Measurements from ENCODE around the gene RHD. TPM values are rescaled to one million over a fixed set of nuclear protein-coding genes. Genes with fewer than 3 reads are reported as not detected.

Gene RHD
- total RNA-seq, 1 experiment from 2014 or later: 1.3 TPM

DNA sequence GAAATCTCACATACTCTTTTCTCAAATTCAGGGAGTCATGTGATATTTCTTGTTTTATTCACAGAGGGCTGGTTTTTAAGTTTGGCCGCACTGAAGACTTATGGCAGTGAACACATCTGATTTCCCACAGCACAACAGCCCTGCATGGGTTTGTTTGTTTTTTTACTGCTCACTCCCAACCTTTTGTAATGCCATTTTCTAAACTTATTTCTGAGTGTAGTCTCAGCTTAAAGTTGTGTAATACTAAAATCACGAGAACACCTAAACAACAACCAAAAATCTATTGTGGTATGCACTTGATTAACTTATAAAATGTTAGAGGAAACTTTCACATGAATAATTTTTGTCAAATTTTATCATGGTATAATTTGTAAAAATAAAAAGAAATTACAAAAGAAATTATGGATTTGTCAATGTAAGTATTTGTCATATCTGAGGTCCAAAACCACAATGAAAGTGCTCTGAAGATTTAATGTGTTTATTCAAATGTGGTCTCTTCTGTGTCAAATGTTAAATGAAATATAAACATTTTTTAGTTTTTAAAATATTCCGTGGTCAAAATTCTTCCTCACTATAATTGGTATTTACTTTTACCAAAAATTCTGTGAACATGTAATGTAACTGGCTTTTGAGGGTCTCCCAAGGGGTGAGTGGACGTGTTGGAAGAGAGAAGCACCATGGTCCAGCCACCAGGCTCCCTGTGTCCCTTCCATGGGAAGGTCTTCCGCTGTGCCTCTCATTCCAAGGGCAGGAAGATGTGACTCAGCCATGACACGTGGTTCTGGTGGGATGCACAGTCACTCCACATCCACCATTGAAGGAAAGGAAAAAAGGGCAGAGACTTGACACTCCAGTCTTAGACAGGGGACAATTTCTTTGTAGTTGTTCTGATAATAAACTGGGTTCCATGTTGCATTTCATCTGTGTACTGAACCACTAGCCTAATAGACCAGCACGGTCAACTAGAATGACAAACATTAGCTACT lies 88.6 kb downstream of the RHD start:
- Histone ChIP-seq H2BK20ac (ENCODE audit: low read depth, low read length, poor library complexity, severe bottlenecking) (no peak overlapping the region), H3K4me1 (ENCODE audit: insufficient read depth, low read length) (no peaks in the 10 kb centered on the region), H3K4ac (ENCODE audit: low read depth, low read length) (no peak overlapping the region), H3K23me2 (ENCODE audit: insufficient read length, low read depth, low read length, poor library complexity, severe bottlenecking) (no peaks in the 10 kb centered on the region), H3K79me2 (ENCODE audit: insufficient read depth, low read length) (no peaks in the 10 kb centered on the region), H3K14ac (ENCODE audit: insufficient read depth, low read length) (no peak overlapping the region), H3K18ac (ENCODE audit: insufficient read length, low read depth, low read length) (no peak overlapping the region), H2AFZ (ENCODE audit: low read length) (no peak overlapping the region), H4K91ac (ENCODE audit: insufficient read length, low read depth, low read length) (no peak overlapping the region), H3K27ac (ENCODE audit: insufficient read length, low read depth, low read length) (no peak overlapping the region), H3K27me3 (ENCODE audit: insufficient read depth, low read length) (no peaks in the 10 kb centered on the region), H3K56ac (ENCODE audit: insufficient read length, low read depth, low read length) (no peak overlapping the region), H3K9ac (ENCODE audit: extremely low read depth, insufficient read length, low read length) (no peak overlapping the region), H4K20me1 (ENCODE audit: control insufficient read depth, insufficient read depth, insufficient read length) (no peaks in the 10 kb centered on the region), H3K23ac (ENCODE audit: insufficient read length, low read depth, low read length) (no peak overlapping the region), H3K79me1 (ENCODE audit: insufficient read depth, low read depth, low read length, poor library complexity, severe bottlenecking) (peaks cover 4% of the 10 kb centered on the region), H3T11ph (ENCODE audit: low read length) (no peak overlapping the region), H2BK120ac (ENCODE audit: low read depth, low read length, poor library complexity, severe bottlenecking) (no peak overlapping the region), H4K5ac (ENCODE audit: insufficient read length, low read depth, low read length) (no peak overlapping the region), H2BK12ac (ENCODE audit: insufficient read length, low read depth, low read length) (no peak overlapping the region), H2BK5ac (ENCODE audit: insufficient read length, low read length) (no peak overlapping the region), H2BK15ac (ENCODE audit: low read depth, low read length) (no peak overlapping the region), H2AK5ac (ENCODE audit: insufficient read length, low read length) (no peak overlapping the region), H3K9me3 (ENCODE audit: control insufficient read depth, low read depth, low read length) (no peaks in the 10 kb centered on the region), H4K8ac (replicated peaks; ENCODE audit: insufficient read length, low read depth, low read length) (no peak overlapping the region), H3K4me2 (ENCODE audit: insufficient read depth, insufficient read length, low read length) (no peak overlapping the region)
- Mint-ChIP-seq H3K27me3 (ENCODE audit: low read depth) (no peaks in the 10 kb centered on the region), H3K4me1 (no peaks in the 10 kb centered on the region), H3K4me3 (no peak overlapping the region), H3K36me3 (ENCODE audit: insufficient read depth in 1 of 3, low read depth in 3 of 3) (peaks cover 6 to 53% (median 46%) of the 10 kb centered on the region in 3 experiments; a peak in 5 of 7 replicates), H3K27ac (no peak overlapping the region; a peak in 1 of 7 replicates), H3K9me3 (no peaks in the 10 kb centered on the region)
- TF ChIP-seq CTCF (conservative IDR thresholded peaks at IDR 0.05): no peak
- no CpG with 5 or more reads among the region's 7 CpGs for WGBS (ENCODE audit: extremely low coverage, insufficient read length, low lambda C conversion rate)
- no peak for DNase-seq
